ENCODE results near the gene ITGA3.

Gene ITGA3

DNA sequence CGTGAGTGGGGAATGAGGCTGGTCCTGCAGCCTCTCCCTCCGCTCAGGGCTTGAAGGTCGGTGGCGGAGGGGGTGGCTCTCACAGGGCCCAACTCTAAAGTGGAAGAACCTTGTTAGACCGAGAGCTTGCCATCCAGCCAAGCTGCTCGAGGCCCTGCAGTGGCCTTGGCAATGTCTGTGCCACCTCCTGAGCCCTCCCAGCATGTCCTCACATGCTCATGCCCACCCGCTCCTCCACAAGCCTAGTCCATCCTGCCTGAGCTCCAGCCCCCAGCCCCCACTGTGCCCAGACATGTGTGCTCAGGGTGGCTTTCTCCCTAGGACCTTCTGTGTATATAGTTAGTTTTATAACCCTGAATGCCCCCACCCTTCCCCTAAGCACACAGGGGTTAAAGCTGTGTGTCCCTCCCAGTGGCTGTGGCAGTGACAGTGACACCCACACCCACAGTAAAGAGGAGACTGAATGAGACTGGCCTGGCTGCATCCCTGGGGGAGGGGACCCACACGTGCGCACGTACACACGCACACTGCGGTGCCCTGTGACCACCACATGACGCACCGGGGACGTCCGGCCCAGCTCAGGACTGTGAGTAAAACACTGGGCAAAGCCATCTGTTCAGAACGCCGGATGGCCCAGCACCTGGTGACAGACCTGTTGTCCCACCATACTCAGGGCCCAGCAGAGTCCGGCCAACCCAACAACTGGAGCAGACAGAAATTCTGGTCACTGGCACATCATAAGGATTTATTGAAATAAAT lies 54.9 kb downstream of the ITGA3 start:
- no peak for DNase-seq (ENCODE audit: low read depth)

- DNase-seq (ENCODE audit: low read depth) = no peak
Observed at GRCh38 chr17:50111673-50112655, 56.1 kb downstream of the ITGA3 start.

DNA sequence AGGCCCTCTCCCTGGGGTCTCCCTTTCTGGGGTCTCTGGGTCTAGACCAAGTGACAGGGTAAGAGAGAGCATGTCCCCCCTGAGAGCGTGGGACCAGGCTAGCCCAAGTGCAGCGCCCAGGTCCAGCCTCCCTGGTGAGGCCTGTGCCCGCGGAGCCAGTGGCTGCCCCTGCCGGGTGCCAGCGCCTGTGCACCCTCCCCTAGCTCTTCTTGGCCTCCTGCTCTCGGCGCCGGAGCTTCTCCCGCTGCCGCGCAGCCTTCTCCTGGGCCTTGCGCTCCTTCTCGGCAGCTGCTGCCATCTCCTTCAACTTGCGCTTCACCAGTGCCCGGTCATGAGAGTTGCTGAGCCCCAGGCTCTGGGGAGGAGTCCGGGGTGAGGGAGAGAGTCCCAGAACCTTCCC lies 56.8 kb downstream of the ITGA3 start:
- no peak for DNase-seq (ENCODE audit: low read depth)

- no peak for DNase-seq (ENCODE audit: low read depth)
Observed at GRCh38 chr17:50113624-50114320, 57.9 kb downstream of the ITGA3 start.

DNA sequence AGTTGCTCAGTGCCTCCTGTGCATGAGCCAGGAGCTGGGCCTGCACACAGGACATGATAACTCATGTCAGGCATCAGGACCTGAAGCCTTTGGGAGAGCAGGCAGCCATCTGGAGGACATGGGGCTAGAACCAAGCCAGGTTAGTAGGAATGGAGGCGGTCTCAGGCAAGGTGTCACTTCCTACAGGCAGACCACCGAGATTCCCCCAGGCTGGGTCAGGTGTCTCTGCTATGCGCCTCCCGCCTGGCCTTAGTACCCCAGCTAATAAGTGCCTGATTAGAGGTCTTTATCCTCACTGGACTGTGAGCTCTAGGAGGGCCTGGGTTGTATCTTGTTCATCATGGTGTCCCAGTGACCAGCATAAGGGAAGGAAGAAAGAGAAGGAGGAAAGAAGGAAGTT lies 58.5 kb downstream of the ITGA3 start:
- DNase-seq (ENCODE audit: low read depth) = no peak

DNA sequence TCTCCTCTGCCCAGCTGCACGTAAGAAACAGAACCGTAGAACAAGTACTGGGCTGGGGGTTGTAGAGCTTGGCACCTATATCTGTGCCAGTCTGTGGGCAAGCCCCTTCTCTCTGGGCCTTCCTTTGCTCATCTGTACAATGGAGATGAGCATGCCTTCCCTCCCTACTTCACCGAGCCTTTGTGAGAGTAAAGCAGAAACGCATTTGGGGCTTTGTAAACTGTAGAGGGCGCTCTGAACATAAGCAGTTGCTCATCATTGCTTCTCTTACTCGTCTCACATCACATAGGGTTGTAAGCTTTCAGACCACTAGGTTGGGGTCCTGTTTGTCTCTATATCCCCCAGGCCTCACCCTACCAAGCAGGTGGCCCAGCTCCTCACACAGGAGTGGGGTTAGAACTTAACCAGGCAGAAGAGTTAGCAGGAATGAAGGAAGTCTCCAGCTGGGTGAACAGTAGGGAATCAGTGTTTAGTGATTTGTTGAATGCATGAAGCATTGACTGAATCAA lies 59.0 kb downstream of the ITGA3 start:
- DNase-seq (ENCODE audit: low read depth) = peak; percentile 70

GRCh38 chr17:50115756-50116155 lies 59.8 kb downstream of the ITGA3 start:
- no peak for DNase-seq (ENCODE audit: low read depth)

DNA sequence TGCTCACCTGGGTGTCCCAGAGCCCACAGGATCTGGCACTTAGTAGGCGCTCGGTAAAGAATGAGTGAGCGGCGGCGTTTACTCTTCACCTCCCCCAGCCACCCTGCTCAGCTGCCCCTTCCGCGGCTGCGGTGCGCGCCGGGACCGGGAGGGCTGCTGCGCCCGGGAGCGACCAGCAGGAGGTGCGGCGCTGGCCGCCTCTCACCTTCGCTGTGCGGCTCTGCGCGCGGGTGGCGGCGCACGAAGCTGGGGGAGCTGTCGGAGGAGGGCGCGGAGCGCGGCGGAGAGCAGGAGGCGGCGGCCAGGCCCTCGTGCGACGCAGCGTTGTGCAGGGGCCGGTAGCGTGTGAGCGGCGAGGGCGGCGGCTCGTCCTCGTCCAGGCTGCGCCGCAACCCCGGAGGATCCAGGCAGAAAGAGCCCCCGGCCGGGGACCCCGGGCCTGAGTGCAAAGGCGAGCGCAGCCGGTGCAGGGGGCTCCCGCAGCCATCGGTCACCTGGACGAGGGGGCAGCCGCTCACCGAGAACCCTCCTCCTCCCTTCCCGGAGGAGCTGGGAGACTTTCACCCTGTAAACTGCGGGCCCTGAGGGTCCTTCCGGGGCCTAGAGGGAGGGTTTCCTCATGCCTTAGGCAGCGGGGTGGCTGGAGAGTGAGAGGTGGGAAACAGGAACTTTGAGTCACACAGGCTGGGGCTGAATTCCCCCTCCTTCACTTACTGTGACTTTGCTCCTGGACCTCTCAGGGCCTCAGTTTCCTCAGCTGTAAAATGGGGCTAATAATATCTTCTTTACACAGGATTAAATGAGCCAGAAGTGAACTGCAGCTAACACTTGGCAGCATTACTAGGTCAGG lies 61.5 kb downstream of the ITGA3 start:
- peak; percentile 49 for DNase-seq (ENCODE audit: low read depth)

- DNase-seq (ENCODE audit: low read depth) = no peak
Observed at GRCh38 chr17:50118076-50118827, 62.3 kb downstream of the ITGA3 start.

DNA sequence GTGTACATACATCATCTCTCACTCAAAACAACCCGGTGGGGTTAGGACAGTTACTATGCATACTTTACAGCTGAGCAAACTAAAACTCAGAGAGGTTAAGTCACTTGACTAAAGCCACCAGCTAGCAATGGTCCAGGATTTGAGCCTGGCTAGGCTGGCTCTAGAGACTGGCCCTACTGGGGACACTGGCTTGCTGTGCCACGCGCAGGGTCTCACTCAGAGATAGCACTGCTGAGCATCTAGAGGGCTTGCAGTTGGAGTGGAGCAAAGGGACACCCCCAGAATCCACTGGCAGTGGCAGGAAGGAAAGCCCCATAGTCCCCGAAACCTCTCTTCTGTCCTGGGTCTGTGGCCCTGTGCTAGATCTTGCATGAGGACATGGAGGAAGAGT lies 62.9 kb downstream of the ITGA3 start:
- no peak for DNase-seq (ENCODE audit: low read depth)

DNA sequence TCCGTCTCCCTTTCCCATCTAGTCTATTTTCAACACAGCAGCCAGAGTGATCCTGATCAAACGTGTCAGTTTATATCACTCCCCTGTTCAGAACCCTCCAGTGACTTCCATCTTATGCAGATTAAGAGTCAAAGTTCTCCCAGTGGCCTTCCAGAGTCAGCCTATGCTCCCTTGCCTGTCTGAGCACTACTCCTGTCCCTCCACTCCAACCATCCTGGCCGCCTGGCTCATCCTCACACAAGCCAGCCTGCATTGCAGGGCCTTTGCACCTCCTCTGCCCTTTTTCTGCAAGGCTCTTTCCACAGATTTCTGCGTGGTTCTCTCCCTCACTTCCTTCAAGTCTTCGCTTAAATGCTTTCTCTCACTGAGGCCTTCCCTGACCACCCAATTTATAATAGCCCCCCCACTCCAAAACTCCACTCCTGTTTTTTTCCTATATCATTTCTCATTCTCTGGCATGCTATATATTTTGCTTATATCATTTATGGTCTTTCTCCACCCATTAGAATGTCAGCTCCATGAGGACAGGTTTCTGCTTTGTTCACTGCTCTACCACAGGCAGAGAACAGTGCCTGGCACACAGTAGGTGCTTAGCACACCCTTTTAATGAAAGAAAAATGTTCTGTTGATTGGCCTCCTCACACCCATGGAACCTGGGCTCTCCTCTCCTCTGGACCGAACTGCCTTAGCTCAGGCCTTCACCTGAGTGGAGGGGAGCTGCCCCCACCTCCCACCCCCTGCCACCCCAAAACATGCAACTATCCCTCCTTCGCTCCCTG lies 64.8 kb downstream of the ITGA3 start:
- DNase-seq (ENCODE audit: low read depth) = no peak

DNA sequence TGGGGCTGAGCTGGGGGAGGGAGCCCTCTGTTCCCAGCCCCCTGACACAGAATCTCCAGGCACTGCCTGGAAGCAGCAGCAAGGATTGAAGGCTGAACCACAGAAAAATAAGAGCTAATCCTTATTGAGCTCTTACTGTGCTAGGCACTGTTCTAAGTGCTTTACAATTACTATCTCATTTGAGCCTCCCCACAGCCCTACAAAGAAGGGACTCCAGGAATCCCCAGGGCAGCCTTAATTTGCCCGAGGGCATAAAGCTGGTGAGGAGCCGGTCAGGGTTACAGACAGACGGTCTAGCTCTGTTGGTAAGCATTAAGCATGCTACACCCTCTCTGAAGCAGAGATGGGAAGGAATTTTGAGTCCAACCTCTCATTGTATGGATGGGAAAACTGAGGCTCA lies 67.0 kb downstream of the ITGA3 start:
- no peak for DNase-seq (ENCODE audit: low read depth)

DNA sequence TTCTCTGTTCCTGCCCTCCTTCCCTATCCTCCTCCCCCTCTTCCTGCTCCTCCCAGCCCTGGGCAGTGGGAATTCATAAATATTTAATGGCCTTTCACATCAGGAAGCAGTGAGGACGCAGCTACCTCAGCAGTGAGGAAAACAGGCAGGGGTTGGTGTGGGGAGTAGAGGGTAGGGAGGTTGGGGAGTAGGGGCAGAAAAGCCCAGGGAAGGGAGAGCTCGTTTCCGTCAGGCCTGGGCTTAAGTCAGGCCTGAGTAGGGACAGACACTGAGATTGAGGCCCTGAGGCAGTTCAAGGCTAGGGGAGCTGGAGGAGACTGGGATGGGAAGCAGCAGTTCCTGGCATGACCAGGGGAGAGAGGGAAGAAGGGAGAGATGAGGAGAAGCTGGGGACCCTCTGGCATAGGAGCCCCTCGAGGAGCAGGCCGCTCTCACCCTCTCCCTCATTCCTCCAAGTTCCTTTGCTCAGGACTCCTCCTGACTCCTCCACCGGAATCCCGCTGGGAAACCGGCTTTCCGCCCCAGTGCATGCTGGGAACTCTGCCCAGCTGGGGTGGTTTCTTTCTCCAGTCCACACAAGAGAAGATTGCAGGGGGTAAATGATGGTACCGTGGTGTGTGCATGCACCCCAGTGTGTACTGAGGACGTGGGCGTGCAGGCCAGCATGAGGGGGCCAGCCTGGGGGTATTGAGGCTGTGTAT lies 67.9 kb downstream of the ITGA3 start:
- no peak for DNase-seq (ENCODE audit: low read depth)

DNA sequence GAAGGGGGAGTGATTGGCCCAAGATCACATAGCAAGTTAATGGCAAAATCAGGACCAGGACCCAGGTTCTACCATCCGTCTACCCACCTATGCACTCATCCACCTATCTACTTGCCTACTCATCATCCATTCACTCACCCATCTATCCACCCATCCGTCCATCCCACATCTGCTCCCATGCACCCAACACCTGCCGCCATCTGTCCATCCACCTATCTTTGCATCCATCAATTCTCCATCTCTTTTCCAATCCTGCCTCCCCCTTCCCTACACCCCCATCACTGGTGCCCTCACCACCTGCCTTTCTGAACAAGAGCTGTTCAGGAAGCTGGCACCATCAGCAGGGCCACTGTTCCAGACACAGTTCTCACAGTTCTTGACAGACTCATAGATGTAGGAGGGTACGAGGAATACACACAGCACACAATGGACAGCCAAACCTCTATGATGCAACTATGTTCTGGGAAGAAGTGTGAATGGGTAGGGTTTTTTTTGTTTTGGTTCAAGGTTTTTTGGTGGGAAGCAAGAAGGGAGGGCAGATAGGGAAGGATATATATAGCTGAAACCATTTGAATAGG lies 69.6 kb downstream of the ITGA3 start:
- peak; percentile 43 for DNase-seq (ENCODE audit: low read depth)

- peak; percentile 57 for DNase-seq (ENCODE audit: low read depth)
Observed at GRCh38 chr17:50127697-50128361, 71.9 kb downstream of the ITGA3 start.

DNA sequence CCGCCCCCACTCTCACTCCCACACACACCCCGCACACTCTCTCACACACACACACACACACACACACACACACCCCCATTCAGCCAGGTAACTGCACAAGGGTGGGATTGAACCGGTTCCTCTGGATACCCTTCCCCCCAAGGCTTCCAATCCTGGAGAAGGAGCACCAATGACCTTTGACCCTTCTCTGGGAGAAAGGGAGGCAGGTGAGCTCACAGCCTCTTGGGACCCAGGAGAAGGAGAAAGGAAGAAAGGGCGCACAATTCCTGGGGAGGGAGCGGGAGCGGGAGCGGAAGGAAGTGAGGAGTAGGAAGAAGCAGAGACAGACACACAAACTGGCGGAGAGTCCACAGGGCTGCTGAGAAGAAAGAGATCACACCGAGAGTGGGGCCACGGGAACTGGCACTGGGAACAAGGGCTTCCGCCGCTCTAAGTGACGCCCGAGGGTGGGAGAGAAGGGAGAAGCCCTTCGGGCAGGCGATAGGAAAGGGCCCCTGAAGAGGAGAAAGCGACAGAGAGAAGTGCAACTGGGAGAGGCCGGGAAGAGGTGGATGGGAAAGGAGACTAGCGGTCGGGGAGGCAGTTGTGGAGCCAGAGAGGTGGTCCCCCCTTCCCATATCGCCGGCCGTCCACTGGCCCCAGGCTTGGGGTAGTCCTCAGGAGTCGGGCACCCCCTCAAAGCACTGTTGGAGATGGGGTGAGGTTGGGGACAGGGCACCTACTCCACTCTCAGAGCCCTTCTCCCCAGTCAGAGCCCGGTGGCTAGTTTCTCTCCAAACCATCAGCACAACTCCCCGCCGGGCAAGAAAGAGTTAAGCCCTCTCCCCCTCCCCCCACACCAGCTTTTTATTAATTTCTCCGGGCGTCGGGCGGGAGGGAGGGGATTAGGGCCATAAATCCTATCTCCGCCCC lies 72.8 kb downstream of the ITGA3 start:
- no peak for DNase-seq (ENCODE audit: low read depth)

- no peak for DNase-seq (ENCODE audit: low read depth)
Observed at GRCh38 chr17:50129353-50129727, 73.4 kb downstream of the ITGA3 start.
